SK-N-SH treated with all-trans-retinoic acid at 6 μM for 48 hours (cell line): ENCODE results near the gene PIGZ.

Experiments
- ATAC-seq: fragments of 200-7000 bp; cut with Tn5 transposase; 3 replicates; pipeline ENCODE4 v1.9.1; 2020; ENCODE audit warnings: mild to moderate bottlenecking, moderate library complexity
- ARNTL ChIP-seq: fragments of 450-650 bp; formaldehyde crosslinking; IDR thresholded peaks from 2 replicates; pipeline ENCODE4 v1.5.0; 2020; ENCODE audit warnings: low read depth, mild to moderate bottlenecking, moderate library complexity, borderline replicate concordance
- BACH2 ChIP-seq: fragments of 250-450 bp; sonication (Bioruptor Pico); IDR thresholded peaks from 2 replicates; pipeline ENCODE4 v1.9.0; 2021; ENCODE audit warnings: mild to moderate bottlenecking, borderline replicate concordance
- CSDC2 ChIP-seq: fragments of 250-450 bp; sonication (Bioruptor Pico); IDR thresholded peaks from 2 replicates; pipeline ENCODE4 v1.5.0; 2020; ENCODE audit warnings: mild to moderate bottlenecking, moderate library complexity
- GLIS3 ChIP-seq: fragments of 250-450 bp; sonication (Bioruptor Pico); IDR thresholded peaks from 2 replicates; pipeline ENCODE4 v1.5.0; 2020; ENCODE audit warnings: mild to moderate bottlenecking, moderate library complexity
- ISL1 ChIP-seq: fragments of 250-450 bp; sonication (Bioruptor Pico); IDR thresholded peaks from 2 replicates; pipeline ENCODE4 v2.1.2; 2022; ENCODE audit warnings: mild to moderate bottlenecking, moderate library complexity
- OSR1 ChIP-seq: fragments of 250-450 bp; sonication (Bioruptor Pico); IDR thresholded peaks from 2 replicates; pipeline ENCODE4 v1.8.0; 2022; ENCODE audit warnings: moderate library complexity, mild to moderate bottlenecking, inconsistent platforms
- RARB ChIP-seq: fragments of 250-450 bp; sonication (Bioruptor Pico); IDR thresholded peaks from 2 replicates; pipeline ENCODE4 v1.8.0; 2021; ENCODE audit warnings: mild to moderate bottlenecking, moderate library complexity
- SNAI2 ChIP-seq: fragments of 250-450 bp; sonication (Bioruptor Pico); IDR thresholded peaks from 2 replicates; pipeline ENCODE4 v1.5.0; 2020; ENCODE audit warnings: mild to moderate bottlenecking, moderate library complexity
- TCF4 ChIP-seq: fragments of 250-450 bp; sonication (Bioruptor Pico); IDR thresholded peaks from 2 replicates; pipeline ENCODE4 v1.8.0; 2021; ENCODE audit warnings: mild to moderate bottlenecking, moderate library complexity, borderline replicate concordance
- TOX ChIP-seq: fragments of 250-450 bp; sonication (Bioruptor Pico); IDR thresholded peaks from 2 replicates; pipeline ENCODE4 v1.8.0; 2021; ENCODE audit warnings: mild to moderate bottlenecking, moderate library complexity, borderline replicate concordance
- ZC3H10 ChIP-seq: fragments of 250-450 bp; sonication (Bioruptor Pico); IDR thresholded peaks from 2 replicates; pipeline ENCODE4 v1.5.1; 2021; ENCODE audit warnings: mild to moderate bottlenecking, moderate library complexity
- ZFP3 ChIP-seq: fragments of 250-450 bp; sonication (Bioruptor Pico); IDR thresholded peaks from 2 replicates; pipeline ENCODE4 v1.5.0; 2020; ENCODE audit warnings: mild to moderate bottlenecking, moderate library complexity
- ZFP30 ChIP-seq: fragments of 450-650 bp; formaldehyde crosslinking; IDR thresholded peaks from 2 replicates; pipeline ENCODE4 v1.5.0; 2022; ENCODE audit warnings: mild to moderate bottlenecking, moderate library complexity
- ZNF565 ChIP-seq: fragments of 450-650 bp; formaldehyde crosslinking; conservative IDR thresholded peaks from 2 replicates; pipeline ENCODE4 v1.5.0; 2020; ENCODE audit warnings: low read depth, mild to moderate bottlenecking, moderate library complexity
- ZNF70 ChIP-seq: fragments of 450-650 bp; formaldehyde crosslinking; IDR thresholded peaks from 2 replicates; pipeline ENCODE4 v1.5.0; 2020; ENCODE audit warnings: mild to moderate bottlenecking, moderate library complexity
- ZNF8 ChIP-seq: fragments of 450-650 bp; formaldehyde crosslinking; IDR thresholded peaks from 2 replicates; pipeline ENCODE4 v1.5.0; 2020; ENCODE audit warnings: mild to moderate bottlenecking, moderate library complexity
- TF ChIP-seq, protein P1 (sequence below): fragments of 250-450 bp; sonication (Bioruptor Pico); IDR thresholded peaks from 2 replicates; pipeline ENCODE4 v1.8.0; 2021; ENCODE audit warnings: low read depth, mild to moderate bottlenecking, moderate library complexity, borderline replicate concordance
- TF ChIP-seq, protein P2 (sequence below): fragments of 250-450 bp; sonication (Bioruptor Pico); IDR thresholded peaks from 2 replicates; pipeline ENCODE4 v1.5.1; 2020; ENCODE audit warnings: low read depth, mild to moderate bottlenecking, moderate library complexity
- TF ChIP-seq, protein P3 (sequence below): fragments of 250-450 bp; sonication (Bioruptor Pico); IDR thresholded peaks from 2 replicates; pipeline ENCODE4 v1.5.0; 2020; ENCODE audit warnings: mild to moderate bottlenecking, moderate library complexity
- TF ChIP-seq, protein P4 (sequence below): fragments of 250-450 bp; sonication (Bioruptor Pico); IDR thresholded peaks from 2 replicates; pipeline ENCODE4 v1.5.1; 2021; ENCODE audit warnings: mild to moderate bottlenecking, moderate library complexity
- TF ChIP-seq, protein P5 (sequence below): fragments of 250-450 bp; sonication (Bioruptor Pico); IDR thresholded peaks from 2 replicates; pipeline ENCODE4 v1.8.0; 2020; ENCODE audit warnings: mild to moderate bottlenecking, moderate library complexity, borderline replicate concordance

The PIGZ gene

DNA sequence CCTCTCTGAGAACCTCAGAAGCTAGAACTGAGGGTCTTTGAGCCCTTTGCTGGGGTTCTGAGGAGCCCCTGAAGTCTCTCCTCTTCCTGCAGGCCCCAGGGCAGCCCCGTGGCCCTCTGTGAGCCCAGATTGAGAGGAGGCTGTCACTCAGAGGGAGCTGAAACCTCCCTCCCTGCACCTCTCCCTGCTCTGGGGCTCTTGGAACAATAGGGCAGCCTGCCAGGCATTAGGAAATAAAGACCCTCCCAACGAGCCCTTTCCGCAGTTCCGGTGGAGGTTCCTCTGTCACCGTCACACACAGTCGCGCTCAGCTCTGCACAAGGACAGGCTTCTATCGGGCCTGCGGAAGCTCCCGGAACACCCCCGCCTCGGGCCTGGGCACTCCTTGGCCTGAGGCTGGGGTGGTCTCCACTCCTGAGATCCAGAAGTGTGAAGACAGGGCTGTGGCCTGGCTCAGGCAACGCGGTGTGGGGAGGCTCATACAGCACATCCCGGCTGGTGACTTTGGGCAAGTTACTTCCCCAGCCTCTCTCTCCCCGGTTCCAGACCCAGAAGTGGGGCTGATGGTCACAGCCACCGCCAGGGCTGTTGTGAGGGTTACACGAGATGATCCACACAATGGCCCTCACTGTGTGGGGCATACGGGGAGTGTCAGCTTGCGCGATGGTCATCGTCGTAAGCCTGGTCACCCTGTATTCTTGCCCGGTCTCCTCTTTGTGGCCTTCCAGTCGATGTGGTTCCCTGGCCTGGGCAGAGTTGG is 43.3 kb upstream of the PIGZ start:
- ATAC-seq, result no peak
- no peak for TF ChIP-seq ZFP30 (CRISPR knock-in tag)

DNA sequence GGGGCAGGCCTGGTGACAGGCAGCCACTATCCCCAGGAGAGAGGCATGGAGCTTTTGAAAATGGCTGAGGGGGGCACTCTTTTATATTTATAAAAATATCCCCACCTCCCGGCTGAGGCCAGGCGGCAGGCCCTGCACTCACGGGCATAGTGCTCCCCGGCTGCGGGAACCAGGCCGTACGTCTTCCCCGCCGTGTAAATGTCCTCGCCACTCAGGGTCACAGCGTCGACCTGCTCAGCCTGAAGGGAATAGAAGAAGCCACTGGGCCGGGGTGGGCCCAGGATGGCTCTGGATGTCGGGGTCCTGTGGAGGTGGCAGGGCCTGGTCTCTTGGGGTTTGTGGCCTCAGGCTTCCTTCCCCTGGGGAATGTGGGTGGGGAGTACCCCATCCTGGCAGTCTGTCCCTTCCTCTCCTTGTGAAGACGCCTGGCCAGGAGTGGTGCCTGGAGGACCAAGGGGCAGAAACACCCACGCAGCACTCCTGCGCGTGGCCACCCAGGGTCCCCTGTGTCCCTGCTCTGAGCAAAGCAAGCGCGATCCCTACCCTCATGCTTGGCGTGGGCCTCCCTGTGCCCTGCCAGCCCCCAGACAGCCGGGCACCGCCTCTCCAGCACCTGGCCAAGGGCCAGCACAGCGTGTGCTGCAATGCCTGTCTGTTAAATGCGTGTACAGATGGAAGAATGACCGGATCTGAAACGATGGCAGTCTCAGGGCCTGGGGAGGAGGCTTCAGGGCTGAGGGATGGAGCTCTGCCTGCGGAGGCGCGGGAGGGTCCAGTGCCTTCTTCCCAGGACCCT is 42.1 kb upstream of the PIGZ start:
- TF ChIP-seq CSDC2 (CRISPR knock-in tag), result no peak
- no peak for TF ChIP-seq TCF4 (CRISPR knock-in tag)
- TF ChIP-seq SNAI2, result no peak
- TF ChIP-seq, protein P1, sequence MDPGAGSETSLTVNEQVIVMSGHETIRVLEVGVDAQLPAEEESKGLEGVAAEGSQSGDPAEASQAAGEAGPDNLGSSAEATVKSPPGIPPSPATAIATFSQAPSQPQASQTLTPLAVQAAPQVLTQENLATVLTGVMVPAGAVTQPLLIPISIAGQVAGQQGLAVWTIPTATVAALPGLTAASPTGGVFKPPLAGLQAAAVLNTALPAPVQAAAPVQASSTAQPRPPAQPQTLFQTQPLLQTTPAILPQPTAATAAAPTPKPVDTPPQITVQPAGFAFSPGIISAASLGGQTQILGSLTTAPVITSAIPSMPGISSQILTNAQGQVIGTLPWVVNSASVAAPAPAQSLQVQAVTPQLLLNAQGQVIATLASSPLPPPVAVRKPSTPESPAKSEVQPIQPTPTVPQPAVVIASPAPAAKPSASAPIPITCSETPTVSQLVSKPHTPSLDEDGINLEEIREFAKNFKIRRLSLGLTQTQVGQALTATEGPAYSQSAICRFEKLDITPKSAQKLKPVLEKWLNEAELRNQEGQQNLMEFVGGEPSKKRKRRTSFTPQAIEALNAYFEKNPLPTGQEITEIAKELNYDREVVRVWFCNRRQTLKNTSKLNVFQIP (CRISPR knock-in tag), result no peak
- TF ChIP-seq ZFP30 (CRISPR knock-in tag), result no peak
- TF ChIP-seq ZNF70, result no peak
- TF ChIP-seq, protein P2, sequence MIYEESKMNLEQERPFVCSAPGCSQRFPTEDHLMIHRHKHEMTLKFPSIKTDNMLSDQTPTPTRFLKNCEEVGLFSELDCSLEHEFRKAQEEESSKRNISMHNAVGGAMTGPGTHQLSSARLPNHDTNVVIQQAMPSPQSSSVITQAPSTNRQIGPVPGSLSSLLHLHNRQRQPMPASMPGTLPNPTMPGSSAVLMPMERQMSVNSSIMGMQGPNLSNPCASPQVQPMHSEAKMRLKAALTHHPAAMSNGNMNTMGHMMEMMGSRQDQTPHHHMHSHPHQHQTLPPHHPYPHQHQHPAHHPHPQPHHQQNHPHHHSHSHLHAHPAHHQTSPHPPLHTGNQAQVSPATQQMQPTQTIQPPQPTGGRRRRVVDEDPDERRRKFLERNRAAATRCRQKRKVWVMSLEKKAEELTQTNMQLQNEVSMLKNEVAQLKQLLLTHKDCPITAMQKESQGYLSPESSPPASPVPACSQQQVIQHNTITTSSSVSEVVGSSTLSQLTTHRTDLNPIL, result no peak
- no peak for TF ChIP-seq GLIS3 (CRISPR knock-in tag)
- TF ChIP-seq, protein P3, sequence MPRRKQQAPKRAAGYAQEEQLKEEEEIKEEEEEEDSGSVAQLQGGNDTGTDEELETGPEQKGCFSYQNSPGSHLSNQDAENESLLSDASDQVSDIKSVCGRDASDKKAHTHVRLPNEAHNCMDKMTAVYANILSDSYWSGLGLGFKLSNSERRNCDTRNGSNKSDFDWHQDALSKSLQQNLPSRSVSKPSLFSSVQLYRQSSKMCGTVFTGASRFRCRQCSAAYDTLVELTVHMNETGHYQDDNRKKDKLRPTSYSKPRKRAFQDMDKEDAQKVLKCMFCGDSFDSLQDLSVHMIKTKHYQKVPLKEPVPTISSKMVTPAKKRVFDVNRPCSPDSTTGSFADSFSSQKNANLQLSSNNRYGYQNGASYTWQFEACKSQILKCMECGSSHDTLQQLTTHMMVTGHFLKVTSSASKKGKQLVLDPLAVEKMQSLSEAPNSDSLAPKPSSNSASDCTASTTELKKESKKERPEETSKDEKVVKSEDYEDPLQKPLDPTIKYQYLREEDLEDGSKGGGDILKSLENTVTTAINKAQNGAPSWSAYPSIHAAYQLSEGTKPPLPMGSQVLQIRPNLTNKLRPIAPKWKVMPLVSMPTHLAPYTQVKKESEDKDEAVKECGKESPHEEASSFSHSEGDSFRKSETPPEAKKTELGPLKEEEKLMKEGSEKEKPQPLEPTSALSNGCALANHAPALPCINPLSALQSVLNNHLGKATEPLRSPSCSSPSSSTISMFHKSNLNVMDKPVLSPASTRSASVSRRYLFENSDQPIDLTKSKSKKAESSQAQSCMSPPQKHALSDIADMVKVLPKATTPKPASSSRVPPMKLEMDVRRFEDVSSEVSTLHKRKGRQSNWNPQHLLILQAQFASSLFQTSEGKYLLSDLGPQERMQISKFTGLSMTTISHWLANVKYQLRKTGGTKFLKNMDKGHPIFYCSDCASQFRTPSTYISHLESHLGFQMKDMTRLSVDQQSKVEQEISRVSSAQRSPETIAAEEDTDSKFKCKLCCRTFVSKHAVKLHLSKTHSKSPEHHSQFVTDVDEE, result no peak
- no peak for TF ChIP-seq ZFP3 (CRISPR knock-in tag)
- TF ChIP-seq ZNF565 (CRISPR knock-in tag), result no peak
- TF ChIP-seq ZNF8, result no peak
- TF ChIP-seq, protein P4, sequence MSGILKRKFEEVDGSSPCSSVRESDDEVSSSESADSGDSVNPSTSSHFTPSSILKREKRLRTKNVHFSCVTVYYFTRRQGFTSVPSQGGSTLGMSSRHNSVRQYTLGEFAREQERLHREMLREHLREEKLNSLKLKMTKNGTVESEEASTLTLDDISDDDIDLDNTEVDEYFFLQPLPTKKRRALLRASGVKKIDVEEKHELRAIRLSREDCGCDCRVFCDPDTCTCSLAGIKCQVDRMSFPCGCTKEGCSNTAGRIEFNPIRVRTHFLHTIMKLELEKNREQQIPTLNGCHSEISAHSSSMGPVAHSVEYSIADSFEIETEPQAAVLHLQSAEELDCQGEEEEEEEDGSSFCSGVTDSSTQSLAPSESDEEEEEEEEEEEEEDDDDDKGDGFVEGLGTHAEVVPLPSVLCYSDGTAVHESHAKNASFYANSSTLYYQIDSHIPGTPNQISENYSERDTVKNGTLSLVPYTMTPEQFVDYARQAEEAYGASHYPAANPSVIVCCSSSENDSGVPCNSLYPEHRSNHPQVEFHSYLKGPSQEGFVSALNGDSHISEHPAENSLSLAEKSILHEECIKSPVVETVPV (CRISPR knock-in tag), result no peak
- no peak for TF ChIP-seq BACH2 (CRISPR knock-in tag)
- TF ChIP-seq, protein P5, sequence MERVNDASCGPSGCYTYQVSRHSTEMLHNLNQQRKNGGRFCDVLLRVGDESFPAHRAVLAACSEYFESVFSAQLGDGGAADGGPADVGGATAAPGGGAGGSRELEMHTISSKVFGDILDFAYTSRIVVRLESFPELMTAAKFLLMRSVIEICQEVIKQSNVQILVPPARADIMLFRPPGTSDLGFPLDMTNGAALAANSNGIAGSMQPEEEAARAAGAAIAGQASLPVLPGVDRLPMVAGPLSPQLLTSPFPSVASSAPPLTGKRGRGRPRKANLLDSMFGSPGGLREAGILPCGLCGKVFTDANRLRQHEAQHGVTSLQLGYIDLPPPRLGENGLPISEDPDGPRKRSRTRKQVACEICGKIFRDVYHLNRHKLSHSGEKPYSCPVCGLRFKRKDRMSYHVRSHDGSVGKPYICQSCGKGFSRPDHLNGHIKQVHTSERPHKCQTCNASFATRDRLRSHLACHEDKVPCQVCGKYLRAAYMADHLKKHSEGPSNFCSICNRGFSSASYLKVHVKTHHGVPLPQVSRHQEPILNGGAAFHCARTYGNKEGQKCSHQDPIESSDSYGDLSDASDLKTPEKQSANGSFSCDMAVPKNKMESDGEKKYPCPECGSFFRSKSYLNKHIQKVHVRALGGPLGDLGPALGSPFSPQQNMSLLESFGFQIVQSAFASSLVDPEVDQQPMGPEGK, result no peak
- TF ChIP-seq TOX, result no peak
- no peak for TF ChIP-seq ARNTL (CRISPR knock-in tag)
- no peak for TF ChIP-seq ZC3H10 (CRISPR knock-in tag)
- no peak for TF ChIP-seq OSR1 (CRISPR knock-in tag)
- TF ChIP-seq, all 23 proteins: peak for 0

DNA sequence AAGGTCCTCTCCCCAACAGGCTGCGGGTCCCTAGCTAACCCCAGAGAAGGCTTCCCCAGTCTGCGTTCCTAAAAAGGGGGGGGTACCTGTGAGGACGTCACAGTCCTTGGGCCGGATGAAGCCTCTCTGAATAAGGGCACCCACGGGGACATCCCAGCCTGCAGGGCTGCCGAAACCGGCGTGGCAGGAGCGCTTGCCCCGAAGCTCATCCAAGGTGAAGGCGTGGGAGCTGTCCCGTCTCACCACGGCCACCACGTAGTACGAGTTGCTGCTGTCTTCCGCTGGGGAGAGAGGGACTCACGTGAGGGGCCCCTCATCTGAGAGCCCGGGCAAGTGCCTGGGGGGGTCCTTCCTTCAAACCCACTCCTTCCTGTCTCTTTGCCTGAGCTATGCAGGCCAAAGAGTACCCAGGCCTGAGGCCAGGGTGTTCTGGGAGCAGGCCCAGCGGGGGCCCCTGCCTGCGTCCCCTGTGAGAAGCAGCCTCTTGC is 40.9 kb upstream of the PIGZ start:
- no peak for ATAC-seq
- TF ChIP-seq OSR1 (CRISPR knock-in tag), result no peak
- no peak for TF ChIP-seq ISL1 (CRISPR knock-in tag)
- TF ChIP-seq BACH2 (CRISPR knock-in tag), result no peak
- no peak for TF ChIP-seq SNAI2
- TF ChIP-seq, protein P1 (CRISPR knock-in tag), result no peak
- TF ChIP-seq RARB, result no peak
- no peak for TF ChIP-seq ZC3H10 (CRISPR knock-in tag)

More for the DNA sequence above, 42.1 kb upstream of the PIGZ start:
- ATAC-seq, result peak; percentile 14; the same call in 1 of the 3 replicates
